Osteoblast (primary cell): ENCODE results near the gene RAB36. TPM values are rescaled to one million over a fixed set of nuclear protein-coding genes. Genes with fewer than 3 reads are reported as not detected.

ENCODE experiments used
- DNase-seq: peaks from one replicate; pipeline ENCODE4 v3.0.0; 2011; ENCODE audit warnings: low spot score, mixed read lengths; ENCODE audit not compliant: insufficient read length; ENCODE audit errors: missing footprints
- H2AFZ ChIP-seq: 2 replicates; pipeline ENCODE4 v1.6.0; 2011; ENCODE audit warnings: mild to moderate bottlenecking, low read length
- H3K27ac ChIP-seq: 2 replicates; pipeline ENCODE4 v1.5.1; 2011; ENCODE audit warnings: mild to moderate bottlenecking, low read depth, low read length, moderate library complexity
- H3K27me3 ChIP-seq: 2 replicates; pipeline ENCODE4 v1.6.0; 2012; ENCODE audit warnings: mild to moderate bottlenecking, control low read depth, inconsistent platforms, low read length, moderate library complexity; ENCODE audit not compliant: insufficient read depth
- H3K36me3 ChIP-seq: 2 replicates; pipeline ENCODE4 v1.5.1; 2011; ENCODE audit warnings: mild to moderate bottlenecking, low read length, control low read depth, moderate library complexity; ENCODE audit not compliant: insufficient read depth
- H3K4me1 ChIP-seq: 2 replicates; pipeline ENCODE4 v1.5.1; 2011; ENCODE audit warnings: mild to moderate bottlenecking, low read length, control low read depth, moderate library complexity; ENCODE audit not compliant: insufficient read depth
- H3K4me2 ChIP-seq: 2 replicates; pipeline ENCODE4 v1.6.0; 2011; ENCODE audit warnings: mild to moderate bottlenecking, low read length; ENCODE audit not compliant: insufficient read depth
- H3K4me3 ChIP-seq: fragments of 200-600 bp; sonication (generic); 3 replicates; pipeline ENCODE4 v1.5.1; 2012; ENCODE audit warnings: mild to moderate bottlenecking, low read length, inconsistent platforms; ENCODE audit not compliant: insufficient read depth
- H3K79me2 ChIP-seq: 2 replicates; pipeline ENCODE4 v1.6.0; 2012; ENCODE audit warnings: mild to moderate bottlenecking, low read length, control low read depth, inconsistent platforms; ENCODE audit not compliant: insufficient read depth
- H3K9me3 ChIP-seq: 2 replicates; pipeline ENCODE4 v1.5.1; 2011; ENCODE audit warnings: low read depth, low read length, control low read depth
- H4K20me1 ChIP-seq: 2 replicates; pipeline ENCODE4 v1.6.0; 2012; ENCODE audit warnings: mild to moderate bottlenecking, low read length, control low read depth; ENCODE audit not compliant: insufficient read depth
- CTCF ChIP-seq: IDR thresholded peaks from 2 replicates; pipeline ENCODE4 v1.5.1; 2011; ENCODE audit warnings: mild to moderate bottlenecking, low read depth, low read length, moderate library complexity; ENCODE audit errors: extremely low read depth
- total RNA-seq: library from RNA; depleted of rRNA; stranded (reverse); fragments of >200 nt; gene quantifications from 2 replicates; pipeline ENCODE4 v1.2.3, GENCODE V29; 2012

Gene RAB36
- total RNA-seq, 1 donor = 7.6 TPM

- Histone ChIP-seq H3K4me1 (no peaks in the 10 kb centered on the region), H3K9me3 (no peaks in the 10 kb centered on the region), H3K36me3 (no peaks in the 10 kb centered on the region), H3K4me2 (no peak overlapping the region), H3K79me2 (no peaks in the 10 kb centered on the region), H3K4me3 (no peak overlapping the region), H3K27me3 (peaks cover 6% of the 10 kb centered on the region), H3K27ac (no peak overlapping the region), H4K20me1 (no peaks in the 10 kb centered on the region), H2AFZ (no peak overlapping the region)
- peak; percentile 60 for DNase-seq
- no peak for TF ChIP-seq CTCF
Observed at GRCh38 chr22:23115825-23116494, 29.3 kb upstream of the RAB36 start.

GRCh38 chr22:23116506-23117263 is 28.6 kb upstream of the RAB36 start:
- Histone ChIP-seq H4K20me1 (no peaks in the 10 kb centered on the region), H3K79me2 (no peaks in the 10 kb centered on the region), H2AFZ (no peak overlapping the region), H3K4me2 (no peak overlapping the region), H3K4me1 (no peaks in the 10 kb centered on the region), H3K36me3 (no peaks in the 10 kb centered on the region), H3K9me3 (no peaks in the 10 kb centered on the region), H3K27me3 (peaks cover 6% of the 10 kb centered on the region), H3K4me3 (no peak overlapping the region), H3K27ac (no peak overlapping the region)
- peak; percentile 46 for DNase-seq
- TF ChIP-seq CTCF = no peak

- TF ChIP-seq CTCF = no peak
Observed at GRCh38 chr22:23117275-23117674, 28.0 kb upstream of the RAB36 start.

GRCh38 chr22:23117891-23118646 is 27.2 kb upstream of the RAB36 start:
- no peaks in the 10 kb centered on the region for H3K36me3 ChIP-seq
- no peak for TF ChIP-seq CTCF
- DNase-seq = peak; percentile 62
- no peak overlapping the region for H3K27ac ChIP-seq
- H2AFZ ChIP-seq = no peak overlapping the region
- no peaks in the 10 kb centered on the region for H3K9me3 ChIP-seq
- no peak overlapping the region for H3K4me3 ChIP-seq
- H3K4me2 ChIP-seq = no peak overlapping the region
- H3K27me3 ChIP-seq = peaks cover 6% of the 10 kb centered on the region
- no peaks in the 10 kb centered on the region for H4K20me1 ChIP-seq
- H3K4me1 ChIP-seq = no peaks in the 10 kb centered on the region
- no peaks in the 10 kb centered on the region for H3K79me2 ChIP-seq

More at GRCh38 chr22:23117275-23117674, 28.0 kb upstream of the RAB36 start:
- Histone ChIP-seq H3K27ac (no peak overlapping the region), H3K27me3 (peaks cover 6% of the 10 kb centered on the region), H3K9me3 (no peaks in the 10 kb centered on the region), H3K36me3 (no peaks in the 10 kb centered on the region), H3K4me3 (no peak overlapping the region), H3K4me1 (no peaks in the 10 kb centered on the region), H3K4me2 (no peak overlapping the region), H2AFZ (no peak overlapping the region), H3K79me2 (no peaks in the 10 kb centered on the region), H4K20me1 (no peaks in the 10 kb centered on the region)
- DNase-seq = peak; percentile 74
